SJSA1 (cell line): Measurements from ENCODE around the gene CADM1. TPM values are rescaled to one million over a fixed set of nuclear protein-coding genes. Genes with fewer than 3 reads are reported as not detected.
"Not testable (repeated sequence)": the region's sequence is repeated elsewhere in the genome, so short reads cannot be mapped to it uniquely, and the experiment has no call there.

Experiments
- DNase-seq, 2 experiments: peaks; one replicate each; pipeline ENCODE4 v3.0.0-alpha.2; 2015 to 2020; ENCODE audit warnings: low spot score in 2 of 2, low read depth in 1 of 2
- H3K27ac ChIP-seq: fragments of 250-450 bp; sonication (Bioruptor Pico); 2 replicates; pipeline ENCODE4 v1.5.1; 2020; ENCODE audit warnings: mild to moderate bottlenecking, moderate library complexity
- H3K27me3 ChIP-seq: fragments of 250-450 bp; sonication (Bioruptor Pico); replicated peaks from 2 replicates; pipeline ENCODE4 v1.5.1; 2020; ENCODE audit warnings: mild to moderate bottlenecking, moderate library complexity
- H3K36me3 ChIP-seq: fragments of 250-450 bp; sonication (Bioruptor Pico); 2 replicates; pipeline ENCODE4 v1.5.1; 2020; ENCODE audit warnings: mild to moderate bottlenecking
- H3K4me1 ChIP-seq: fragments of 250-450 bp; sonication (Bioruptor Pico); replicated peaks from 2 replicates; pipeline ENCODE4 v1.6.1; 2021; ENCODE audit warnings: mild to moderate bottlenecking
- H3K4me3 ChIP-seq: fragments of 250-450 bp; sonication (Bioruptor Pico); 2 replicates; pipeline ENCODE4 v1.5.1; 2020; ENCODE audit warnings: mild to moderate bottlenecking
- H3K9me3 ChIP-seq: fragments of 250-450 bp; sonication (Bioruptor Pico); replicated peaks from 2 replicates; pipeline ENCODE4 v1.5.1; 2020; ENCODE audit warnings: mild to moderate bottlenecking
- total RNA-seq: library from RNA; depleted of rRNA; stranded (reverse); fragments of >200 nt; shearing (Covaris generic); gene quantifications from 2 replicates; pipeline ENCODE4 v1.2.3, GENCODE V29; 2014

The CADM1 gene
- total RNA-seq, 1 experiment from 2014 or later = 3.2 TPM

- no peaks in the 10 kb centered on the region for H3K36me3 ChIP-seq
- H3K4me1 ChIP-seq = no peaks in the 10 kb centered on the region
- no peak overlapping the region for H3K27ac ChIP-seq
- H3K27me3 ChIP-seq = no peaks in the 10 kb centered on the region
- no peak overlapping the region for H3K4me3 ChIP-seq
- no peaks in the 10 kb centered on the region for H3K9me3 ChIP-seq
- no peak for DNase-seq
Observed at GRCh38 chr11:115477410-115477809, 26.8 kb downstream of the CADM1 start.

GRCh38 chr11:115476463-115477286, 27.5 kb downstream of the CADM1 start:
- no peak for DNase-seq
- Histone ChIP-seq H3K27ac (no peak overlapping the region), H3K4me1 (no peaks in the 10 kb centered on the region), H3K27me3 (no peaks in the 10 kb centered on the region), H3K9me3 (no peaks in the 10 kb centered on the region), H3K4me3 (no peak overlapping the region), H3K36me3 (no peaks in the 10 kb centered on the region)

GRCh38 chr11:115475564-115475963, 28.7 kb downstream of the CADM1 start:
- no peak for DNase-seq
- Histone ChIP-seq H3K4me3 (no peak overlapping the region), H3K27ac (no peak overlapping the region), H3K9me3 (no peaks in the 10 kb centered on the region), H3K4me1 (no peaks in the 10 kb centered on the region), H3K27me3 (no peaks in the 10 kb centered on the region), H3K36me3 (no peaks in the 10 kb centered on the region)

GRCh38 chr11:115474306-115474705, 29.9 kb downstream of the CADM1 start:
- H3K27me3 ChIP-seq, H3K27ac ChIP-seq, H3K4me3 ChIP-seq, H3K4me1 ChIP-seq, DNase-seq, H3K36me3 ChIP-seq, H3K9me3 ChIP-seq: not testable (repeated sequence)

GRCh38 chr11:115473167-115473566, 31.0 kb downstream of the CADM1 start:
- no peaks in the 10 kb centered on the region for H3K36me3 ChIP-seq
- H3K27me3 ChIP-seq = no peaks in the 10 kb centered on the region
- no peaks in the 10 kb centered on the region for H3K4me1 ChIP-seq
- H3K27ac ChIP-seq = no peak overlapping the region
- no peak overlapping the region for H3K4me3 ChIP-seq
- H3K9me3 ChIP-seq = no peaks in the 10 kb centered on the region
- no peak for DNase-seq

- Histone ChIP-seq H3K9me3 (no peaks in the 10 kb centered on the region), H3K27me3 (no peaks in the 10 kb centered on the region), H3K4me3 (no peak overlapping the region), H3K4me1 (no peaks in the 10 kb centered on the region), H3K36me3 (no peaks in the 10 kb centered on the region), H3K27ac (no peak overlapping the region)
- no peak for DNase-seq
Observed at GRCh38 chr11:115471367-115471766, 32.8 kb downstream of the CADM1 start.

- H3K4me1 ChIP-seq = no peaks in the 10 kb centered on the region
- H3K4me3 ChIP-seq = no peak overlapping the region
- no peaks in the 10 kb centered on the region for H3K36me3 ChIP-seq
- no peaks in the 10 kb centered on the region for H3K27me3 ChIP-seq
- H3K27ac ChIP-seq = no peak overlapping the region
- DNase-seq = no peak
- H3K9me3 ChIP-seq = no peaks in the 10 kb centered on the region
Observed at GRCh38 chr11:115470928-115471327, 33.3 kb downstream of the CADM1 start.

- Histone ChIP-seq H3K4me3 (no peak overlapping the region), H3K27me3 (no peaks in the 10 kb centered on the region), H3K36me3 (no peaks in the 10 kb centered on the region), H3K4me1 (no peaks in the 10 kb centered on the region), H3K9me3 (no peaks in the 10 kb centered on the region), H3K27ac (no peak overlapping the region)
- DNase-seq = no peak
Observed at GRCh38 chr11:115469361-115469760, 34.9 kb downstream of the CADM1 start.

- Histone ChIP-seq H3K4me1 (no peaks in the 10 kb centered on the region), H3K4me3 (no peak overlapping the region), H3K27me3 (no peaks in the 10 kb centered on the region), H3K9me3 (no peaks in the 10 kb centered on the region), H3K36me3 (no peaks in the 10 kb centered on the region), H3K27ac (no peak overlapping the region)
- no peak for DNase-seq
Observed at GRCh38 chr11:115466122-115466521, 38.1 kb downstream of the CADM1 start.

GRCh38 chr11:115464269-115464668, 39.9 kb downstream of the CADM1 start:
- Histone ChIP-seq H3K36me3 (no peaks in the 10 kb centered on the region), H3K4me1 (no peaks in the 10 kb centered on the region), H3K9me3 (no peaks in the 10 kb centered on the region), H3K4me3 (no peak overlapping the region), H3K27ac (no peak overlapping the region), H3K27me3 (no peaks in the 10 kb centered on the region)
- no peak for DNase-seq

GRCh38 chr11:115463606-115464005, 40.6 kb downstream of the CADM1 start:
- H3K27me3 ChIP-seq = no peaks in the 10 kb centered on the region

GRCh38 chr11:115462757-115463156, 41.5 kb downstream of the CADM1 start:
- Histone ChIP-seq H3K36me3 (no peaks in the 10 kb centered on the region), H3K27ac (no peak overlapping the region), H3K4me3 (no peak overlapping the region), H3K9me3 (no peaks in the 10 kb centered on the region), H3K27me3 (no peaks in the 10 kb centered on the region), H3K4me1 (no peaks in the 10 kb centered on the region)
- DNase-seq = no peak

More at GRCh38 chr11:115463606-115464005, 40.6 kb downstream of the CADM1 start:
- DNase-seq = no peak
- Histone ChIP-seq H3K36me3 (no peaks in the 10 kb centered on the region), H3K27ac (no peak overlapping the region), H3K4me1 (no peaks in the 10 kb centered on the region), H3K9me3 (no peaks in the 10 kb centered on the region), H3K4me3 (no peak overlapping the region)

- Histone ChIP-seq H3K9me3 (no peaks in the 10 kb centered on the region), H3K4me1 (no peaks in the 10 kb centered on the region), H3K27me3 (no peaks in the 10 kb centered on the region), H3K27ac (no peak overlapping the region), H3K36me3 (no peaks in the 10 kb centered on the region), H3K4me3 (no peak overlapping the region)
- no peak for DNase-seq
Observed at GRCh38 chr11:115462004-115462541, 42.1 kb downstream of the CADM1 start.

- DNase-seq = no peak
- no peaks in the 10 kb centered on the region for H3K36me3 ChIP-seq
- H3K4me1 ChIP-seq = no peaks in the 10 kb centered on the region
- H3K4me3 ChIP-seq = no peak overlapping the region
- no peaks in the 10 kb centered on the region for H3K27me3 ChIP-seq
- H3K9me3 ChIP-seq = no peaks in the 10 kb centered on the region
- H3K27ac ChIP-seq = no peak overlapping the region
Observed at GRCh38 chr11:115460512-115460911, 43.7 kb downstream of the CADM1 start.
